Measurements from ENCODE around the gene PDE10A.

GRCh38 chr6:165611294-165611693 is 51.7 kb downstream of the PDE10A start:
- TF ChIP-seq CTCF (IDR thresholded peaks at IDR 0.05), result no peak
- no peak for TF ChIP-seq POLR2A (IDR thresholded peaks at IDR 0.05)
